Left colon (tissue), 2 donors: Measurements from ENCODE around the gene MCUB. TPM values are rescaled to one million over a fixed set of nuclear protein-coding genes. Genes with fewer than 3 reads are reported as not detected.
A peak's percentile ranks its signal among the peaks of the same experiment; 100 is the strongest.

Source experiments
- ATAC-seq: fragments of 200-7000 bp; cut with Tn5 transposase; one replicate; pipeline ENCODE4 v1.9.1; 2020; ENCODE audit warnings: mild to moderate bottlenecking, moderate library complexity
- DNase-seq, 2 donors: peaks; one replicate each; pipeline ENCODE4 v3.0.0-alpha.2; 2020
- intact Hi-C, 2 donors: fragments of 100-400 bp; cut with DNase I in 1 of 2; cut with micrococcal nuclease in 1 of 2; formaldehyde crosslinking; loops; one replicate each; pipeline versions ENCODE4 v1.11.2 to v1.14.0; 2022; cut with DNase I, micrococcal nuclease
- total RNA-seq, 2 donors: library from RNA; stranded (reverse); fragmentation: NEBNext Ultra II Directional; extraction: Animal tissue kit (Norgen Biotek cat#: 25700); gene quantifications; one replicate each; pipeline ENCODE4 v1.2.1, GENCODE V29; 2021
- donor health status: DM: no; HTN: no; CAD: no.
- donor health status: DM: yes; HTN: yes; CAD: no.

The MCUB gene
- total RNA-seq, 2 donors from 2014 or later, result 4.7 to 5.4 TPM

DNA sequence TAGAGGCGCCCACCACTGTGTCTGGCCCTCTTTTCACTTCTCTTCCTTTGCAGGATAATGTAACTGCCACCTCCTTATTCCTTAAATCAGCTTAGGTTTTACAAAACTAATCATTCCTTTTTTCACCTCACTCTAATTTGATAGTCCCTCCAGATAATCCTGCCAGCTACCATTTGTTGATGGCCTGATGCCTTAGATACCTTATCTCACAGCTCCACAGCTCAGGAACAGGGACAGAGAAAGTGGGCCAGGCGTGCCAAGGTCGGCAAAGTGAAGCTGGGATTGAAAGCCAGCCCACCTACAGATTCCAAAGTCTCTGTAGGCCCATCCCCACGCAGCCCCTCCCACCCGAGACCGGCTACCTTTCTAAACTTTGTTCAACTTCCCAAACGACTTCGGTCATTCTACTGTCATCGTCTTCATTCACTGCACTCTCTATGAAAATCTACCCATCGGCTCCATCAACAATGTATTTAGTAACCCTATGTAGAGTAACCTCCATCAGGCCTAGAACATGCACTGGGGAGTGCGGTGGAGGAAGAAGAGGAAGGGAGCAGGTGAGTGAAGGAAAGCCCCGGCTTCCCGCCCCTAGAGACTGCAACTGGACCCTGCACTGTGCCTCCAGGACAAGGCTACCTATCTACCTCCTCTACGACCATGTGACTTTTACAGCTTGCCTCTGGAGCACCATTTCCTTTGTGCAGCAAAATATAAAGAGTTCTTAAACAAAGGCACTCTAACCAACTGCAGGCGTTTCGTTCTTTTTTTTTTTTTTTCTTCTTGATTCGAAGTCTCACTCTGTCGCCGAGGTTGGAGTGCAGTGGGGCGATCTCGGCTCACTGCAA is 141.7 kb downstream of the MCUB start:
- DNase-seq (peak; percentile 62 to 65), ATAC-seq (peak; percentile 55)
- intact Hi-C loops, result loop anchor here in 1 of 2 donors (10.0 kb wide), 1 partner anchor 113 kb away; the partner anchor contains the start of gene GAR1

DNA sequence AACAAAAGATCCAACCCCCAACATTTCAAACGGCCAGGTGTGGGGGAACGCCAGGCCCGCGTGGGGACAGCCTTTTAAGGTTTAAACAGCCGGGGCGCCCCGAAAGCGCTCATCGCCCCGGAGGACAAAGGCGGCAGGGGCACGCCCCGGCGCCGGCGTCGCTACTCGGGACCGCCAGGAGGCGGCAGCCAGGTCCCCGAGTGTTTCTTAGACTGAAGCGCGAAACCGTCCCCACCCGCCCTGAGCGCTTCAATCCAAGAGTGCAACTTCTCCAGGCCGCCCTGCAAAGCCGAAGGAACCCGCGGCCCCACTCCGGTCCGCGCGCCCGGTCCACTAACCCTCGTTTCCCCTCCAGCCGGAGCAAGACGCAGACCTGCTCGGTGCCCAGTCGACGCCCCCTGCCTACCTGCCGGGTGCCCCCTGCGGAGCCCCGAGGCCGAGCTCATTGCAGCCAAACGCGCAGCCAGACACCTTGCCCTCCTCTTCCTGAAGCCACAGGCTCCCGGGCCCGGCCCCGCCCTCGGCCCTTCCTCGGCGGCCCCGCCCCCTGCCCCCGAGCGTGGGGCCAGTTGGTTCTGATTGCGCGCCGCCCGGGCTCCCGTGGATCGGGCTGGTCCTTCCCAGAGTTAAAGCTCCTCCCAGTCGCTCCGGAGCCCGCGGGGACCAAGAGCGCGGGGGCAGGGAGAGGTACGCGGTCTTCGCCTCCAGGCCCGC is 143.1 kb downstream of the MCUB start, which contains the start of gene CASP6:
TSS of gene CASP6 (minus strand) at position 496 of the 714 bp plus-strand sequence. CDS start at position 446, 50 bp downstream.
- peak; percentile 90 to 93 for DNase-seq
- ATAC-seq, result peak; percentile 81
- intact Hi-C loops, result loop anchor here in 1 of 2 donors (10.0 kb wide), 1 partner anchor 112 kb away; the partner anchor contains the start of gene GAR1

DNA sequence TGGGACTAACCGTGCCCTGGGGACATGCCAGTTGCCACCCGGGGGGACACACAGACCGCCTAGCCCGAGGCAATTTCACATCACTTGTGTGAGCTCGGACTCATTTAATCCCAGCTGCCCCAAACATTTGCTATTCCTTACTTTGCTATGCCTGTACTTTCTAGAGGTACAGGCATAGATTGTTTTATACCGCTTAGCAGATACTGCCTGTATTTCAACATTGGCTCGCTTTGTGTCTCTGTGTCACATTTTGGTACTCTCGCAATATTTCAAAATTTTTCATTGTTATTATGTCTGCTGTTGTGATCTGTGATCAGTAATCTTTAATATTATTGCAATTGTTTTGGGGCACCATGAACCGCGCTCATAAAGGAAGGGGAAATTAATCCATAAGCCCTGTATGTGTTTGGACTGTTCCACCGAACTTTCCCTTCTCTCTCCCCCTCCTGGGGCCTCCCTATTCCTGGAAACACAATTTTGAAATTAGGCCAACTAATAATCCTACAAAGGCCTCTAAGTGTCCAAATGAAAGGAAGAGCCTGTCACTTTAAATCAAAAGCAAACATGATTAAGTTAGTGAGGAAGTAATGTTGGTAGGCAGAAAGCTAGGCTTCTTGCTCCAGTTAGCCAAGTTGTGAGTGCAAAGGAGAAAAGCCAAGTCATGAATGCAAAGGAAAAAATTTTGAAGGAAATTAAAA is 143.8 kb downstream of the MCUB start:
- ATAC-seq, result peak; percentile 32
- intact Hi-C loops, result loop anchor here in 1 of 2 donors (10.0 kb wide), 1 partner anchor 111 kb away; the partner anchor contains the start of gene GAR1
- DNase-seq, result no peak

GRCh38 chr4:109708435-109708834 is 148.4 kb downstream of the MCUB start:
- intact Hi-C loops, result loop anchor here in 1 of 2 donors (10.0 kb wide), 1 partner anchor 106 kb away; the partner anchor contains the start of gene GAR1
- DNase-seq (no peak), ATAC-seq (no peak)

DNA sequence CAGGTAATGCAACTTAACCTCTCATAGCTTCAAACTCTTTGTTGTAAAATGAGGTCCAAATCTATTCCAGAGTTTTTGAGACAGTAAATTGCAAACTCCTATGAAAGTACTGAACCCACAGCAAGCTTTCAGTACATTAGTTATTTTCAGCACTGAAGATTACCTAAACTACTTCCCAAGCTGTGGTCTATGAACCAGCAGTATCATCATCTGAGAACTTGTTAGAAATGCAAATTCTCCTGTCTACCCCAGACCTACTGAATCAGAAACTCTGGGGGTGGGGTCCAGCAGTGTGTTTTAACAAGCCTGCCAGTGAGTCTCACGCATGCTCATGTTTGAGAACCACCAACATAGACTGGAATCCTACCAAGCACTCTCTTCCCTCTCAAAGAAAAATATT is 148.9 kb downstream of the MCUB start:
- no peak for DNase-seq
- intact Hi-C loops, result loop anchor here in 1 of 2 donors (10.0 kb wide), 1 partner anchor 106 kb away; the partner anchor contains the start of gene GAR1
- ATAC-seq, result no peak

DNA sequence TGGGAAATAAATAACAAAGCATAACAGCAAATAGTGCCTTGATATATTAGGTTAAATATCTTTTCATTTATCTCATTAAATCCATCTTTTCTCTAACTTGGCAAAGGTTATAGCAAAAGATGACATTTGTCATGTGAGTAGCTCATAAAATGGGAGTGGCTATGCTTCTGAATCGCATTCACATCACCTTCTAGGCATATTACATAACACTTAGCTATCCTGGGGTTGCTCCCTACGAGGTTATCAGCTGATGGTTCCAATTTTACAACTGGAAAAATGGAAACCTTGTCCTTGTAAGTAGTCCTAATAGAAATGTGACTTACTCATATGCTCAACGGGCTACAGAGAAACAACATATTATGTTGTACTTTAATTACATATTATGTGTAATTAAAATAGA is 153.5 kb downstream of the MCUB start:
- no peak for DNase-seq

GRCh38 chr4:109718759-109719158 is 158.7 kb downstream of the MCUB start:
- intact Hi-C loops, result no loop called here
- ATAC-seq (no peak), DNase-seq (no peak)

More for the DNA sequence above, 153.5 kb downstream of the MCUB start:
- intact Hi-C loops, result no loop called here
- ATAC-seq, result peak; percentile 50

DNA sequence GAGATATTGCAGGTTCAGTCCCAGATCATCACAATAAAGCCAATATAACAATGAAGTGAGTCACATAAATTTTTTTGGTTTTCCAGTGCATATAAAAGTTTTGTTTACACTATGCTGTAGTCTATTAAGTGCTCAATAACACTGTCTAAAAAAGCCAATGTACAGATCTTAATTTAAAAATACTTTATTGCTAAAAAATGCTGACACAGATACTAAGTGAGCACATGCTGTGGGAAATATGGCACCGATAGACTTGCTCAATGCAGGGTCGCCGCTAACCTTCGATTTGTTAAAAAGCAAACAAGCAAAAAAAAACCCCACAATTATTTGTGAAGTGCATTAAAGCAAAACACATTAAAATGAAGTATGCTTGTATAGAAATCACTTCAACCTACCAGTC is 159.6 kb downstream of the MCUB start:
- intact Hi-C loops, result no loop called here
- ATAC-seq (no peak), DNase-seq (no peak)

DNA sequence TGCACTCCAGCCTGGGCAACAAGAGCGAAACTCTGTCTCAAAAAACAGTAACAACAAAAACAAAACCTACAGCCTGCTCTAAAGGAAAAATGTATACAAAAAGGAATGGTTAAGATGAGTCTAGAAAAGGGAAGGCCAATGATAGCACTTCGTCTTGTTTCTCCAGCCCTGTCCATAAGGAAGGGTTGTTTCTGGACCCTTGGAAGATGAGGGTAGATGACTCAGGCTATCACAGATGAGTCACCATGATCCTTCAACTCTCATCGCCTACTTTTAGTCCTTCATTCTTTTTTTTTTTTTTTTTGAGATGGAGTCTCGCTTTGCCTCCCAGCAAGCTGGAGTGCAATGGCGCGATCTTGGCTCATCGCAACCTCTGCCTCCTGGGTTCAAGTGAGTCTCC is 161.0 kb downstream of the MCUB start:
- intact Hi-C loops, result no loop called here
- DNase-seq, result no peak
- no peak for ATAC-seq

DNA sequence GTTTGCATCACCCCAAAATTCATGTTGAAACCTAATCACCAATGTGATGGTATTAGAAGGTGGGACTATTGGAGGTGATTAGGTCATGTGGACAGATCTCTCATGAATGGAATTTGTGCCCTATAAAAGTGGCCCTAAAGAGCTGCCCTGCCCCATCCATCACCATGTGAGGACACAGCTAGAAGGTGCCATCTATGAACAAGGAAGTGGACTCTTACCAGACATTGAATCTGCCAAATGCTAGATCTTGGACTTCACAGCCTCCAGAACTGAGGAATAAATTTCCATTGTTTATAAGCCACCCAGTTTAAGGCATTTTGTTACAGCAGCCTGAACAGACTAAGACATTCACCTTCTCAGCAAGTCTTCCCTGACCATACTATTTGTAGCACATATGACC is 162.3 kb downstream of the MCUB start:
- no peak for DNase-seq
- intact Hi-C loops, result no loop called here
- ATAC-seq, result peak; percentile 26

GRCh38 chr4:109723110-109723509 is 163.1 kb downstream of the MCUB start:
- no peak for DNase-seq
- ATAC-seq, result no peak
- intact Hi-C loops, result no loop called here

DNA sequence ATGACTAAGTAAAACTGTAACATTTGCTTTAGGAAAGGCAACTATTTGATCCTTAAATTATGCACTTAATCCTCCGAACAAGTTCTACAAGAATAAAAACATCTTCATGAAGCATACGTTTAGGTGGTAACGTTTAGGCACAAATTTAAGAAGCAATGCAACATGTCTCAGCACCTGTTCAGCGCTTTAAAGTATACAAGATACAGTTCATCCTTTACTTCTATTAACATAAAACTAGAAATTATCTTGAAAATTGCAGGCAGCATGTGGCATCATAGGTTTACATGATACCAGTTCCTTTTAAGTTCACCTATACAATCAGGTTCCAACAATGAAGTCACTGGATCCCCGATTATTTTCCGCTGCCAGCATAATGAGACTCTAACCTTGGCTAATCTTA is 168.3 kb downstream of the MCUB start:
- DNase-seq, result no peak
- no peak for ATAC-seq
- intact Hi-C loops, result no loop called here

GRCh38 chr4:109729117-109729717 is 169.2 kb downstream of the MCUB start:
- intact Hi-C loops, result no loop called here
- ATAC-seq, result no peak
- DNase-seq, result peak in 1 of 2 donors; percentile 36

DNA sequence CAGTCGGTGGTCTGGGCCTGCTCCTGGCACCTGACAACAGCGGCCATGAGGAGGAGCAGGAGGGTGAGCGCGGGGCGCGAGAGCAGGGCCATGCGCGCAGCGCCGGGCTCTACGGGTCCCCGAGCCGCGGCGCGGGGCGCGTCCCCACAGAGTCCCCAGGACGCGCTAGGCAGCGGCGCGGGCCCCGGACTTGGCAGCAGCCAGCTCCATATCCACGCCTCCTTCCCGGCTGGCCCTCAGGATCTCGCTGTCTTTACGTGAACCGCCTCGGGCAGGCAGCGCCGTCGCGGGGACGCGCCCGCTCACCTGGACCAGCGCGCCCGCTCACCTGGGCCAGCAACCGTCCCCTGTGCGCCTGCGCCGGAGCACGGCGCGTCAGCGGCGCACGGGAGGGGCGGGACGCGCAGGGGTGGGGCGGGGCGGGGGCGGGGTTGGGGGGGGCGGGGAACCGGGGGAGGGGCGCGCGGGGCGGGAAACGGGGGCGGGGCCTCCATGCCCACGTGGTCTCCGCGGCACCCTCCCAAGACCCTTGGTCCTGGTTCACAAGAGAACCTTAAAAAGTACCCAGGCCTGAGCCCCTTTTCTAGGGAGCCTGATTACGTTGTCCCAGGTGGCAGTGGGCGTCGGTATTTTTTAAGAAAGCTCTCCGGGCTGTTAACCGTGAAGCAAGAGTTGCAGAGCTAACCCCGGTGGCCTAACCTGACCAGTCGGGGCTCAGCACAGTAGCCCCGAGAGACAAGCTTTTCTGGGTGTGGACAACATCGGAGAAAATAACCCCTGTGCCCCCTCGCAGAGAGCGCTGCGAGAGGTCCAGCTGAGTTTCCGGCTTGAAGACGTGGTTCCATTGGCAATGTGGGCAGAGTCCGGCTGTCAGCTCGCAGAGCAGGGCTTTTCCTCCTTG is 169.9 kb downstream of the MCUB start, which contains the start of gene PLA2G12A:
TSS of gene PLA2G12A (minus strand) at position 353 of the 901 bp plus-strand sequence. CDS start at position 92, 261 bp downstream.
- intact Hi-C loops, result no loop called here
- ATAC-seq, result peak; percentile 94

DNA sequence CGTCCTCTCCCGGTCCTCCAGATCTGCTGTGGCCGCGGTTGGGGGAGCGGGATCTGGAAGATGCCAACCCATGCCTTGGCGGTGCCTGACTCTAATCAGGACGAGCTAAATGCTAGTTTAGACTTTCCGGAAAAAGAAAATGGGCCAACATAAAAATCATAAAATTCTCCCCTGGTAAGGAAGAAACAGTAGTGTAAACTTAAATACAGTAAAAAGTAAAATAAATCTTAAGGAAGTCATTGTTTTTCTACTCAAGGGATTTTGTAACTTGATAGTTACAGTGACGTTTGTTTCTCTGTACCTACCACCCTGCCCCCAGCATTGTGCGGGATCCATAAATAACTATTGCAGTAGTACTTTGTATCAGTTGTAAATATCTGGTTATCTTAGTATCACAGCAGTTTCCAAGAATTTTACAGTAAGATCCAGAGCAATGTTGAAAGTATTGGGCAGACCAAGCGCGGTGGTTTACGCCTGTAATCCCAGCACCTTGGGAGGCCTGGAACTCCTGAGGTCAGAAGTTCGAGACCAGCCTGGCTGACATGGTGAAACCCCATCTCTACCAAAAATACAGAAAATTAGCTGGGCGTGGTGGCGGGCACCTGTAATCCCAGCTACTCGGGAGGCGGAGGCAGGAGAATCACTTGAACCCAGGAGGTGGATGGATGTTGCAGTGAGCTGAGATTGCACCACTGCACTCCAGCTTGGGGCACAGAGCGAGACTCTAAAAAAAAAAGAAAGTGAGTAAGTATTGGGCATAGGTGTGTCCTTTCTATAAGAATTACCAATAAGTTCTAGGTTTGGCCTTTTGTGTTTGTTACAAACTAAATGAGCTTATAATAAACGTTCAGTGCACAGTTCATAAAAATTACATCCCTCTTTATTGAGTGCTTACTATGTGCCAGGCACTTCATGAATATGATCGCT is 170.8 kb downstream of the MCUB start:
- intact Hi-C loops, result no loop called here

More for the DNA sequence above, 169.9 kb downstream of the MCUB start, which contains the start of gene PLA2G12A:
- peak; percentile 85 to 90 for DNase-seq

GRCh38 chr4:109733728-109734127 is 173.7 kb downstream of the MCUB start:
- no peak for ATAC-seq
- DNase-seq, result no peak
- intact Hi-C loops, result no loop called here

More for the DNA sequence above, 170.8 kb downstream of the MCUB start:
- ATAC-seq, result no peak
- DNase-seq, result peak in 1 of 2 donors; percentile 11
